ENCODE measurements around the gene SLC11A2. TPM values are rescaled to one million over a fixed set of nuclear protein-coding genes. Genes with fewer than 3 reads are reported as not detected.
"Not testable (repeated sequence)": the region's sequence is repeated elsewhere in the genome, so short reads cannot be mapped to it uniquely, and the experiment has no call there.

Gene SLC11A2
- total and polyA plus RNA-seq, 9 donors, result 18.4 to 29.1 (median 20.7) TPM

DNA sequence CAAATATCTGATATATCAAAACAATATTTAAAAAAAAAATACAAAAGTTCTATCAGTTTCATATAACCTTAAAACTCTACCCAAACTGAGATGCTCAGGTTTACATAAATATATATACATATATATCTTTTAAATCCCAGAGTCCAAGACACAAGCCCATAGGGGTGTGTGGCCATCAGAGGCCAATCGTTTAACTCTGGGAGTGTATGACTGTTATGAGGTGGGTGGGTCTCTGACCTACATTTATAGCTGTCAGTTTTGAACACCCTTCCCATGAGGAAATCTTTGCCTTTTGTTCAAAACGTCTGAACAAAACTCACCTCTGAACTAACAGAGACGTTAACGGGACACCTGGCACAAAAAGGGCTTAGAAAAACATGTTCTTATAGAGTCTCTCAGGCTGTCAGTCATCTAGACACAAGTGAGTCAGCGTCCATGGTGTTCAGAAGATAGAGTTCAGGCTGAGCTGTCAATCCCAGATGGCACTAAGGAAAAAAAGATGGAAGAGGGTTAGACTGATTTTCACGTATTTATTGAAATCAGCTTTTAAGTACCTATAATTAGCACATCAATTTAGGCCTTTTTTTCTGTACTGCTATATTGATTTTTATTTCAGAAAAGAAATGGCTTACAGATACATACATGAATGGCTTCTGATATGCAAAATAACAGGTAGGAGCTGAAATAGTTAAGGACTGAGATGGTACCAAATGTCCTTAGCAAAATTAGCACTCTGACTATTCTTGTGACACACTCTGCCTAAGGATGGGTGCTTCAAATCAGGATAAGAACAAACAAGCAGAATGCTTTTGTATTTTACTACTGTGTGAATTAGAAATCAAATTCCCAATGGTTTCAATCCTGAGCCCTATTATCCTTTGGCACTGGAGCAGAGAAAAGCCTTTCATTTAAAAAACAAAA lies 44.6 kb downstream of the SLC11A2 start:
- Histone ChIP-seq H3K4me1 (ENCODE audit: control insufficient read depth, insufficient read depth, low read length) (peaks cover under 1% of the 10 kb centered on the region), H3K27me3 (ENCODE audit: control insufficient read depth, insufficient read depth, low read length) (no peaks in the 10 kb centered on the region), H3K9me3 (replicated peaks; ENCODE audit: control insufficient read depth, low read depth, low read length) (no peaks in the 10 kb centered on the region), H3K4me3 (ENCODE audit: low read length) (no peak overlapping the region), H3K36me3 (ENCODE audit: control insufficient read depth, insufficient read depth, low read length) (peaks cover 7% of the 10 kb centered on the region), H3K27ac (ENCODE audit: low read length) (no peak overlapping the region)
- 72% methylated on average over 2 of the region's 6 CpGs for WGBS (ENCODE audit: insufficient coverage)
- DNase-seq, result no peak

- WGBS (ENCODE audit: insufficient coverage), result no CpG with 5 or more reads among the region's 2 CpGs
- no peak overlapping the region for H3K4me3 ChIP-seq (ENCODE audit: low read length)
- H3K4me1 ChIP-seq (ENCODE audit: control insufficient read depth, insufficient read depth, low read length), result no peaks in the 10 kb centered on the region
- no peak overlapping the region for H3K27ac ChIP-seq (ENCODE audit: low read length)
- H3K27me3 ChIP-seq (ENCODE audit: control insufficient read depth, insufficient read depth, low read length), result no peaks in the 10 kb centered on the region
- no peaks in the 10 kb centered on the region for H3K9me3 ChIP-seq (replicated peaks; ENCODE audit: control insufficient read depth, low read depth, low read length)
- peaks cover 4% of the 10 kb centered on the region for H3K36me3 ChIP-seq (ENCODE audit: control insufficient read depth, insufficient read depth, low read length)
- no peak for DNase-seq
Measured at GRCh38 chr12:50980545-50980944, 45.6 kb downstream of the SLC11A2 start.

- Histone ChIP-seq H3K4me3 (ENCODE audit: low read length) (no peak overlapping the region), H3K4me1 (ENCODE audit: control insufficient read depth, insufficient read depth, low read length) (no peaks in the 10 kb centered on the region), H3K27ac (ENCODE audit: low read length) (no peak overlapping the region), H3K27me3 (ENCODE audit: control insufficient read depth, insufficient read depth, low read length) (no peaks in the 10 kb centered on the region), H3K9me3 (replicated peaks; ENCODE audit: control insufficient read depth, low read depth, low read length) (no peaks in the 10 kb centered on the region), H3K36me3 (ENCODE audit: control insufficient read depth, insufficient read depth, low read length) (peaks cover 4% of the 10 kb centered on the region)
- 82% methylated on average over 3 of the region's 6 CpGs for WGBS (ENCODE audit: insufficient coverage)
- no peak for DNase-seq
Measured at GRCh38 chr12:50979369-50980052, 46.7 kb downstream of the SLC11A2 start.

DNA sequence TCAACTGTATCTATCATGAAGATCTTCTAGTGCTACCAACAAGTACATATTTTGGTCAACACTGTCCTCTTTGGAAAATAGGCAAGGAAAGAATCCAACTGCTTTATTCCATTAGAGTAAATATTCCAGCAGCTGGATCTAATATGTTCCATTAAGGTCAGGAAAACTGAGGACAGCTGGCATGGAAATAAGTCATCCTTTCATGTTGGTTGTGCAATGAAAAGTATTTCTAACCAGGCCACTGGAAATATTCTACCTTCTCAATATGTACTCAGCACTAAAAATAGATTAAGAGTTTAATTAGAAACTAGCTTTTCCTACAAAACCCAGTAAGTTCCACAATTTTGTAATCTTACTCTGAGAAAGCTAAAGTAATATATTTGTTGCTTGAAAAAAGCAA lies 54.2 kb downstream of the SLC11A2 start:
- Histone ChIP-seq H3K4me3 (ENCODE audit: low read length) (no peak overlapping the region), H3K27ac (ENCODE audit: low read length) (no peak overlapping the region), H3K27me3 (ENCODE audit: control insufficient read depth, insufficient read depth, low read length) (no peaks in the 10 kb centered on the region), H3K9me3 (replicated peaks; ENCODE audit: control insufficient read depth, low read depth, low read length) (peaks cover 2% of the 10 kb centered on the region), H3K4me1 (ENCODE audit: control insufficient read depth, insufficient read depth, low read length) (no peaks in the 10 kb centered on the region), H3K36me3 (ENCODE audit: control insufficient read depth, insufficient read depth, low read length) (peaks cover 15% of the 10 kb centered on the region)
- DNase-seq, result no peak

- WGBS (ENCODE audit: insufficient coverage), result no CpG with 5 or more reads among the region's 1 CpG
- Histone ChIP-seq H3K27ac (ENCODE audit: low read length) (no peak overlapping the region), H3K4me3 (ENCODE audit: low read length) (no peak overlapping the region), H3K36me3 (ENCODE audit: control insufficient read depth, insufficient read depth, low read length) (peaks cover 7% of the 10 kb centered on the region), H3K9me3 (replicated peaks; ENCODE audit: control insufficient read depth, low read depth, low read length) (no peaks in the 10 kb centered on the region), H3K27me3 (ENCODE audit: control insufficient read depth, insufficient read depth, low read length) (no peaks in the 10 kb centered on the region), H3K4me1 (ENCODE audit: control insufficient read depth, insufficient read depth, low read length) (no peaks in the 10 kb centered on the region)
- DNase-seq, result no peak
Measured at GRCh38 chr12:50964432-50964831, 61.8 kb downstream of the SLC11A2 start.

DNA sequence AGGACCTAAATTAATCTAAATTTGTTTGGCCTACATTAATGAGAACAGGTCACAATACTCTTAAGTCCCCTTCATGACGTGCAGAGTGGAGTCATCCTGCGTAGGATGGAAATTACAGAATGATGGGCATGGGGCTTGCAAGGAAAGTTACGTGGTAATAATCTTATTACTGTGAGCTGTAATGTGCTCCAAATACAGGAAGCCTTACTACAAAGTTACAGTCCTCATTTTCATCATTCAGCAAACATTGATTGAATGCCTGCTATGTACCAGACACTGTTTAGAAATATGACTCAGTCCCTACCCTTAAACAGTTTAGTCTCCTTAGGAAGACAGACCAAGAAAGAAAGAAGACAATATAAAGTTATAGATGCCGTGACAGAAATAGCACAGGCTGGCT lies 64.5 kb downstream of the SLC11A2 start:
- Histone ChIP-seq H3K9me3 (replicated peaks; ENCODE audit: control insufficient read depth, low read depth, low read length) (no peaks in the 10 kb centered on the region), H3K27ac (ENCODE audit: low read length) (no peak overlapping the region), H3K4me1 (ENCODE audit: control insufficient read depth, insufficient read depth, low read length) (no peaks in the 10 kb centered on the region), H3K27me3 (ENCODE audit: control insufficient read depth, insufficient read depth, low read length) (no peaks in the 10 kb centered on the region), H3K4me3 (ENCODE audit: low read length) (no peak overlapping the region), H3K36me3 (ENCODE audit: control insufficient read depth, insufficient read depth, low read length) (no peaks in the 10 kb centered on the region)
- DNase-seq, result no peak
- no CpG with 5 or more reads among the region's 4 CpGs for WGBS (ENCODE audit: insufficient coverage)

- Histone ChIP-seq H3K27me3 (ENCODE audit: control insufficient read depth, insufficient read depth, low read length) (no peaks in the 10 kb centered on the region), H3K27ac (ENCODE audit: low read length) (no peak overlapping the region), H3K4me1 (ENCODE audit: control insufficient read depth, insufficient read depth, low read length) (no peaks in the 10 kb centered on the region), H3K9me3 (replicated peaks; ENCODE audit: control insufficient read depth, low read depth, low read length) (no peaks in the 10 kb centered on the region), H3K4me3 (ENCODE audit: low read length) (no peak overlapping the region), H3K36me3 (ENCODE audit: control insufficient read depth, insufficient read depth, low read length) (no peaks in the 10 kb centered on the region)
- DNase-seq, result no peak
Measured at GRCh38 chr12:50960130-50960529, 66.1 kb downstream of the SLC11A2 start.

- Histone ChIP-seq H3K9me3 (replicated peaks; ENCODE audit: control insufficient read depth, low read depth, low read length) (no peaks in the 10 kb centered on the region), H3K4me1 (ENCODE audit: control insufficient read depth, insufficient read depth, low read length) (no peaks in the 10 kb centered on the region), H3K27ac (ENCODE audit: low read length) (no peak overlapping the region), H3K36me3 (ENCODE audit: control insufficient read depth, insufficient read depth, low read length) (peaks cover 5% of the 10 kb centered on the region), H3K27me3 (ENCODE audit: control insufficient read depth, insufficient read depth, low read length) (no peaks in the 10 kb centered on the region), H3K4me3 (ENCODE audit: low read length) (no peak overlapping the region)
- no peak for DNase-seq
- no CpG with 5 or more reads among the region's 2 CpGs for WGBS (ENCODE audit: insufficient coverage)
Measured at GRCh38 chr12:50955697-50956096, 70.5 kb downstream of the SLC11A2 start.

DNA sequence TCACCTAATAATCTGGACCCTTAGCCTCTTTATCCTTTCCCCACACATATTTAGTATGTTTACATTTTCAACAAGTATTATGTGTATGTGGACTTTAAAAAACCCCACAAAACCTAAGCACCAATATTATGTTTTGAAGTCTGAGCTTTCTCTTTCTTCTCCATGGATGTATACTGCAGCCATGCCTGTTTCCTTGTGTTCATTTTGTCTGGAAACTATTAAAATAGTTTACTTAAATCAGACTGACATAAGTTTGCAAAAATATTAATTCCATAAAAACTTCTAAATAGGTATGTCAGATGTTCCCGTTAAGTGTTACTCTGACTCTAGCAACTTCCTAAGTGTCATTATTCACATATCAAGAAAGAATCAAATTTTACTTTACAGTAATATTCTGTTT lies 70.9 kb downstream of the SLC11A2 start:
- WGBS (ENCODE audit: insufficient coverage), result no CpG with 5 or more reads among the region's 1 CpG
- H3K4me3 ChIP-seq (ENCODE audit: low read length), result no peak overlapping the region
- H3K4me1 ChIP-seq (ENCODE audit: control insufficient read depth, insufficient read depth, low read length), result no peaks in the 10 kb centered on the region
- H3K27me3 ChIP-seq (ENCODE audit: control insufficient read depth, insufficient read depth, low read length), result no peaks in the 10 kb centered on the region
- H3K36me3 ChIP-seq (ENCODE audit: control insufficient read depth, insufficient read depth, low read length), result peaks cover 5% of the 10 kb centered on the region
- H3K27ac ChIP-seq (ENCODE audit: low read length), result no peak overlapping the region
- no peak for DNase-seq
- no peaks in the 10 kb centered on the region for H3K9me3 ChIP-seq (replicated peaks; ENCODE audit: control insufficient read depth, low read depth, low read length)

DNA sequence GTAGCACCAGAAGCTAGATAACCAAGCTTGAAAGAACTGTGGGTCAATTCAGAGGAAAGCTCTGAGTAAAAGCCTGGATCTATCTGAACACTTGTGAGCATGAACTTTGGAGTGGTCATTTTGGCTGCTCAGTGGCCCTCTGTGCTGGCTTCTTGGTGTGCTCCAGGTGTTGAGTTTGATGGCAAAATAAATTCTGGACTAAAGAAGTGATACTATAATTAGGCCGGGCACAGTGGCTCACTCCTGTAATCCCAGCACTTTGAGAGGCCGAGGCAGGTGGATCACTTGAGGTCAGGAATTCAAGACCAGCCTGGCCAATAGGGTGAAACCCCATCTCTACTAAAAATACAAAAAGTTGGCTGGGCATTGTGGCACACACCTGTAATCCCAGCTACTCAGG lies 71.4 kb downstream of the SLC11A2 start:
- not testable (repeated sequence) for H3K4me3 ChIP-seq (ENCODE audit: low read length); DNase-seq; H3K4me1 ChIP-seq (ENCODE audit: control insufficient read depth, insufficient read depth, low read length); H3K9me3 ChIP-seq (replicated peaks; ENCODE audit: control insufficient read depth, low read depth, low read length); H3K27ac ChIP-seq (ENCODE audit: low read length); H3K27me3 ChIP-seq (ENCODE audit: control insufficient read depth, insufficient read depth, low read length); H3K36me3 ChIP-seq (ENCODE audit: control insufficient read depth, insufficient read depth, low read length)
- WGBS (ENCODE audit: insufficient coverage), result no CpG with 5 or more reads among the region's 2 CpGs
